SKM-1 (cell line): Measurements from ENCODE around the gene ARHGAP11A.

Experiments
- DNase-seq: peaks from one replicate; lab custom pipeline; 2025; ENCODE audit not compliant: unreplicated experiment; lab: John Stamatoyannopoulos, UW

The ARHGAP11A gene

DNA sequence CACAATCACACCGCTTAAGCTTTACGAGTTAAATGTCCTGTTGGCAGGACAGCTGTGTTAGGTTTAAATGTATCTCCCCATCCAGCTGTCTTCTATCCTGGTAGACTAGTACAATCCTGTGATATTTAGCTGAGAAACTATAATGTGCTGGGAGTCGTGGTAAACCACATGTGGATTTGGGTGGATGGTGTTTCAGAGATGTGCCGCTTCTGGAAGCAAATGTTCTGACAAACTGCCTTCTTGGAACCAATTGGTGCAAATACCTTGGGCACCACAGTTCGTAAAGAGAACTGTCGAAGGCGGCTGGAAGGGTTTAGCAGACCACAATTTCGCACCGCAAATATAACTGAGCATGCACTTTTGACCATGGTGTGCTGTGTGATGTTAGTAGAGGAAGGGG, 41.2 kb downstream of the ARHGAP11A start:
- DNase-seq, result no peak

- DNase-seq, result no peak
Observed at GRCh38 chr15:32657198-32657883, 42.0 kb downstream of the ARHGAP11A start.

- no peak for DNase-seq
Observed at GRCh38 chr15:32657941-32658340, 42.6 kb downstream of the ARHGAP11A start.

DNA sequence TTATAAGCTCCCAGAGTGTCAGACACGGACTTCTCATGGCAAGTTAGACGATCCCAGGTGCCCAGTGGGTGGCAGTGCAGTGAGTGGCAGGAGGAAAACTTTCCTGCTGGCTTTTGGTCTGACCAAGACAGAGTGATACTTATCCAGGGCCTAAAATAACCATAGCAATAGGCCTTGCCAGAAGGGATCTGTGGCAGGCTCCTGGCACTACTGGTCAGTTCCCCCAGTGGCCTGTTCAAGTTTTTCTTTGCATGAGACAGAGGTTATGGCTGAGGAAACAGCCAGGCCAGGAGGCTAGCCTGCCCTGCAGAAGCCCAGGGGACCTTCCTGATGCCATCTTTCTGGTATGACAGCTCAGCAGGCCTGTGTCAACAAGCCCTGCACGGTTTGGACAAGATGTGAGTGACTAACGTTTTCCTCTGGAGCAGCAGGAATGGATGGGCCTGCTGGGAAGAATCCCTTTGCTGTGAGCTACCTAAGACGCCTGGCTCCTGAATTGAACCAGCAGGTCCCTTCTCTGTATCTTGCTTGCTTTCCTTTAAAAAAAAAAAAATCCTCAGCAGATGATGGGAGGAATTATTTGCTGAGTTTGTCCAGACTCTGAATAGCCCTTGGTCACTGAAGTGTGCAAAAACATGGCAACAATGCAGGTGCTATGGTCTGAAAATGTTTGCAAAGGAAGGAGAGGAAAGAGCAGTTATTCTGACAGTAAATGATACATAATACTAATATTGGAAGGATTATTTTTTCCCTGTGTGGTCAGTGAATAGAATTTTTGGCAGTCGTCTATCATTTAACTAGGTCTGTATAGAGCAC, 44.2 kb downstream of the ARHGAP11A start:
- no peak for DNase-seq

GRCh38 chr15:32663671-32664070, 48.4 kb downstream of the ARHGAP11A start:
- DNase-seq, result no peak

DNA sequence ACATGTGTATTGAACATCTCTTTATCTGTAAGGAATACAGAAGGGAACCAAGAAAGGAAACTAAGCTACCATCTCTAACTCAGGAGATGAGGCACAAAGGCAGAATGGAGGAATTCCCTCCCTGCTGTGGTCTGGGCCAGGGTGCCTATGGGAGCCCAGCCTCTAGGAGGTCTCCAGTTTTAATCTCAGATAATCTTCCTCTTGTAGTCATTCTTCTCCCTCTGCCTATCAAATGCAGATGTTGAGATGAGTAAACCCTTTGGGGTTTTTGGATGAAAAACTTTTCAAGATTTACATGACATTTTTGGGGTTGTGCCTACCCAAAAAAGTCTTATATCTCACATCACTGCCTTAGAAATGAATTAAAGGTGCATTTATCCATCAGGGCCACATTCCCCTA, 49.5 kb downstream of the ARHGAP11A start:
- DNase-seq, result no peak

GRCh38 chr15:32667321-32667720, 52.0 kb downstream of the ARHGAP11A start:
- no peak for DNase-seq

- DNase-seq, result no peak
Observed at GRCh38 chr15:32668942-32669341, 53.6 kb downstream of the ARHGAP11A start.

- DNase-seq, result no peak
Observed at GRCh38 chr15:32669896-32670611, 54.8 kb downstream of the ARHGAP11A start.

- no peak for DNase-seq
Observed at GRCh38 chr15:32670623-32671022, 55.3 kb downstream of the ARHGAP11A start.

GRCh38 chr15:32671339-32672325, 56.3 kb downstream of the ARHGAP11A start:
- DNase-seq, result no peak

DNA sequence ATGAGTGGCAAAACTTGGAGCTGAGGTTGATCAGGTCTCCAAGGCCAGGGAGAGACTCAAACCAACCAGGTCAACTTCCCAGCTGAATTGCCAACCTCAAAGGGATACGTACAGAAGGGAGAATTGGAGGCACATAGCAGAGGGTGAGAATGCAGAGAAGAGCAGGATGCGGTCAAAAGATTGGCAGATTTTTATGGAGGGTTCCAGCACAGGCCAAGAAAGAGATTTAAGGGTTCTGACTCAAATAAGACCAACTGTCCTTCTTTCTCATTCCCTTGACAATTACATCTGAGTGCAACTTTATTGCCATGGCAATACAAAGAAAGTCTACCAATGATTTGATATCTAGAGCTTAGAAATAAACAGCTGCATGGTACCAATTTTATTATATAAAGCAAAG, 59.4 kb downstream of the ARHGAP11A start:
- DNase-seq, result no peak

- DNase-seq, result no peak
Observed at GRCh38 chr15:32675466-32675865, 60.2 kb downstream of the ARHGAP11A start.

DNA sequence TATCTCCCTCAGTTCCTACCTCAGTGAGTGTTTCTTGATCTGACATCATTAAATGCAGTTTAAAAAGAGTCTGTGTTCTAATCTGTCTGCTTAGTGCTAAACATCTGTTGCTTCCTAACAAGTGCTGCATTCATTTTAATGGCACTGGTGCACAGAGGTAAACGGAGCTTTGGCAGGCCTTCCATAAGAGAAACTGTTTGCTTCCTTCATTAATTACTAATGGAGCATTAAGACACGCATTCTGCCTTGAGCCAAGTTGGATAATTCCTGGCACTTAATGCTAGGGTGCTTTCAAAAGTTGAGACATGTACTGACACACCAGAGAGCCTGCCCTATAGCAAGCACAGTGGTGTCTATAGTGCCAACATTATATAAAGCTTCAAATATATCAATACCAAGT, 60.9 kb downstream of the ARHGAP11A start:
- no peak for DNase-seq

DNA sequence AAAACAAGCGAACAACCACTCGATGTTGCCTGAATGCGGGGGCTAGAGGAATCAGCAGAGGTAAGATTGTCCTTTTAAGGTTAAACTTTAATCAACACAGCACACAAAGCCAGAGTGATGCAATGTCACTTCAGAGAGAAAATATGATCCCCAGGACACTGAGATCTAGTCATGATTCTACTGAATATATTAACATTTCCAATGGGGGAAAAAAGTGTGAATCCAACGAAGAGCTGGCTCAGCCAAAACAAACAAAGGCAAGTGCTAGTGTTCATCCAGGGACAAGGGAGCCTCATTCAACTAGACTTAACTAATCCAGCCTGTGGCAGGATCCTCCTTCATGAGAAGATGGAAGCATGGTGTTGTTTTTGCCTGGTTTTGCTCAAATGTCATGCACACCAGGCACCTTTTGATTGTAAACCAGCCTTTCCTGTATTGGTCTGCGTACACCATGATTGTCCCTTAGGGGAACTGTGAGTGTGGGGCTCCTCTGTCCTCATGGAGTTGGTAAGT, 62.0 kb downstream of the ARHGAP11A start:
- DNase-seq, result no peak

GRCh38 chr15:32679298-32679690, 64.0 kb downstream of the ARHGAP11A start:
- DNase-seq, result no peak

GRCh38 chr15:32682569-32682968, 67.3 kb downstream of the ARHGAP11A start:
- no peak for DNase-seq

- DNase-seq, result no peak
Observed at GRCh38 chr15:32682977-32683630, 67.8 kb downstream of the ARHGAP11A start.

GRCh38 chr15:32683906-32684584, 68.7 kb downstream of the ARHGAP11A start:
- peak; percentile 8 for DNase-seq
